HG02798 (cell line): ENCODE data around the gene SNX30.
A peak's percentile ranks its signal among the peaks of the same experiment; 100 is the strongest.

Source experiments
- ATAC-seq: cut with Tn5 transposase; IDR thresholded peaks from one replicate; pipeline ENCODE4 v1.9.1; 2021; ENCODE audit warnings: mild to moderate bottlenecking; ENCODE audit not compliant: unreplicated experiment, poor library complexity

SNX30 gene

DNA sequence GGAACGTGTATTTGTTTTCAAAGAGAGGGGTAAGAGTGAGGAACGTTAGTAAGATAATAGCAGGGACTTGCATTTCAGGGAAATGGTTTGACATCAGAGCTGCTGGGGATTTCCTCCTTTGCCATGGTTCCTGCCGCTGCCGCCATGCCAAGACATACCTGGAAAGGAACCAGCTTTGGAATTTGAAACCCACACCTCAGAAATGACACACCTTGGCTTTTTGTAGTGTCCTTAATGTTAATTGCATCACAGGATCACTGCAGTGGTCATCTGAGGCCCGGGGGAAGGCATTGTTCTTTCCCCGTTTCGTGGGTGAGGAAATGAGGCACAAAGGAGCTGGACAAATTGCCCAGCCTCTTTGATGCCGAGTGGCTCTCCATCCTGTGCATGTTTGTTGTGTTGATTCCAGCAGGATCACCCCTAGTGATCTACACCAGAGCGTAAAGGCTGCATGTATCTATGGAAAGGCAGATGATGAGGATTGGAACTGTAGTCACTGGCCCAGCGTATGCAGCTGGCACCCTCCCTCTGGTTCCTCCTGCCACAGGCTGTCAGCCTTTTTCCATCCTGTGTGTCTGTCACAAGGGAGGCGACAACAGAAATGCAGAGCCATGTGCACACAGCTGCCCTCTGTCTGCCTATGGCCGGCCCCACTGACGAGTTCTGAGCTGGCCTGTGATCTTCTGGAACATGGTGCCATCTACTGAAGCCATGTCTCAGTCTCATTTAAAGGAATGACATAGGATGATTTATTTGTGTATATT, 102.4 kb downstream of the SNX30 start:
- no peak for ATAC-seq

- no peak for ATAC-seq
These were observed 103.5 kb downstream of the SNX30 start for GRCh38 chr9:112853882-112854585.

DNA sequence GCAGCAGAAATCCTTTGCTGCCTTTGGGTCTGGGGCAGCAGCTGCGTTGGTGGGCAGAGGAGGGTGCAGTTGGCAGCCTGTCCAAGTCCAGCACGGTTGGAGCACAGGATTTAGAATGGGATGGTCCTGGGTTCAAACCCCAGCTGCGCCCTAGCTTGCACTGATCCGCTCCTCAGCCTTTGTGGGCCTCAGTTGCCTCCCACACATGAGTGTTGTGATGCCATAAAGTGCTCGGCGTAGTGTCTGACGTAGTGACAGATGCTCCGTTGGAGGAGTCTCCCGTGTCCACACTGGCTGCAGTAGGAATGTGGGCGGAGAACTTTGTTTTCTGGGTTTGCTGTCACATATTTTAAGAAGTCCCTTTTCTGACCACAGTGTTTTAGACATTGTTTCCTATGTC, 104.1 kb downstream of the SNX30 start:
- ATAC-seq: no peak

DNA sequence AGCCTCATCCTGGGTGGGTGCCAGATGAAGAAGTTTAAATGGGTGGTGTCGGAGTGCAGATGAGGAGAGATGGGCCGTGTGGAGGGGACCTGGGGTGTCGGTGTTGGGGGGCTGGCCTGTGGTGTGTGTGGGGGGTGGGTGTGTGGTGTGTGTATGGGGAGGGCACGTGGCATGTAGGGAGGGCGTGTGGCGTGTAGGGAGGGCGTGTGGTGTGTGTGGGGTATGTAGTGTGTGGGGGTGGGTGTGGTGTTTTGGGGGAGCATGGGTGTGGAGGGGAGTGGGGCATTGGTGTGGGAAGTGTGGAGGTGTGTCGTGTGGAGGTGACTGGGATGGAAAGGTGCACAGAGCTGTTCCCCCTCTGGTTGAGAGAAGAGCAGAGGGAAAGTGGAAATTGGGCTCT, 105.6 kb downstream of the SNX30 start:
- no peak for ATAC-seq

- ATAC-seq: no peak
These were observed 106.3 kb downstream of the SNX30 start for GRCh38 chr9:112856843-112857242.

DNA sequence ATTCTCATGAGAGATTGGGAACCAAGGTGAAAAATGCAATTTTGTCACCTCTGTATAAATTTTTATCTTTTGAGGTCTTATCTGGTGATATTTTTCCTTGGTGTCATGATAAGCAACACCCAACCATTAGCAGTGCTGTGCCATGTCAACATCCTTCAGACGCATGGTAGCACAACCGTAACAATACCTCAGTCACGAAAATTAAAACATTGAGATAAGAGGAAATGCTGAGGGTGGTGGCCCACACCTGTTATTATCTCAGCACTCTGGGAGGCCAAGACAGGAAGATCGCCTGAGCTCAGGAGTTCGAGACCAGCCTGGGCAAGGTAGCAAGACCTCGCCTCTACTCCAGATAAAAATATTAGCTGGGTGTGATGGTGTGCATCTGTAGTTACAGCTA, 107.4 kb downstream of the SNX30 start:
- no peak for ATAC-seq

DNA sequence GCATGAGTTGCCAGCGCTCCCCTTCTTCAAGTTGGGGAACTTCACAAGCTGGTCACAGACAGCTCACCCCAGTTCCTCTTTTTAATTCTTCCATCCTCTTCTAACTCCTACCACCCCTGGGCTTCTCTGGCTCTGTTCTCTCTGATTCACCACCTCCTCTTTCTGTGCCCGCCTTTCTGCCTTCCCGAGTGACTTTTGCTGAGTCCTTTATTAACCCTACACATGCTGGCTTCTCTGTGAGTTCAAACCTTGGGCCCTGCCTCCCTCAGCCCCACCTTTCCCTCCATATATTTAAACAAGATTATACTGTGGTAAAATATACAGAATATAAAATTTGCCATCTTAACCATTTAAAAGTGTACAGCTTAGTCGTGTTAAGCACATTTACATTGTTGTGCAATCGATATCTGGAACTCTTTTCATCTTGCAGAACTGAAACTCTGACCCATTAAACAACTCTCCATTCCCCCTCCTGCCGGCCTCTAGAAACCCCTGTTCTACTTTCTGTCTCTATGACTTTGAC, 108.1 kb downstream of the SNX30 start:
- ATAC-seq: peak; percentile 52

GRCh38 chr9:112860451-112860850, 109.9 kb downstream of the SNX30 start:
- ATAC-seq: no peak

DNA sequence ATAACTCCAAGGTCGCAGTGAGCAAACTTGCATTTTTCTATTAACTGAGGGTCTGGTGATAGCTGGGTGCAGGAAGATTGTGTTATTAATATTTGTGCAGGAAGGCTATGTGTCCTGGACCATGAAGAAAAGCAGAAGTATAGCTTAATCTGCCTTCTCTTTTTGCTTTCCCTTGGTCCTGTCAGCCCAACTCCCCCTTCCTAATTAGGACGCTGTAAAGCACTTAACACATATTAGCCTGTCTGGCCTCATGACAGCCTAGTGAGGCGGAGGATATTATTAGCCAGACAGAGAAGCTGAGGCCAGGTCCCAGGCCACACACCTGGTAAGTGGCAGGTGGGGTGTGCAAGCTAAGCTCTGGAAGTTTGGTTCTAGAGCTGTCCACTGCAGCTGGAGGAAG, 110.6 kb downstream of the SNX30 start:
- no peak for ATAC-seq

DNA sequence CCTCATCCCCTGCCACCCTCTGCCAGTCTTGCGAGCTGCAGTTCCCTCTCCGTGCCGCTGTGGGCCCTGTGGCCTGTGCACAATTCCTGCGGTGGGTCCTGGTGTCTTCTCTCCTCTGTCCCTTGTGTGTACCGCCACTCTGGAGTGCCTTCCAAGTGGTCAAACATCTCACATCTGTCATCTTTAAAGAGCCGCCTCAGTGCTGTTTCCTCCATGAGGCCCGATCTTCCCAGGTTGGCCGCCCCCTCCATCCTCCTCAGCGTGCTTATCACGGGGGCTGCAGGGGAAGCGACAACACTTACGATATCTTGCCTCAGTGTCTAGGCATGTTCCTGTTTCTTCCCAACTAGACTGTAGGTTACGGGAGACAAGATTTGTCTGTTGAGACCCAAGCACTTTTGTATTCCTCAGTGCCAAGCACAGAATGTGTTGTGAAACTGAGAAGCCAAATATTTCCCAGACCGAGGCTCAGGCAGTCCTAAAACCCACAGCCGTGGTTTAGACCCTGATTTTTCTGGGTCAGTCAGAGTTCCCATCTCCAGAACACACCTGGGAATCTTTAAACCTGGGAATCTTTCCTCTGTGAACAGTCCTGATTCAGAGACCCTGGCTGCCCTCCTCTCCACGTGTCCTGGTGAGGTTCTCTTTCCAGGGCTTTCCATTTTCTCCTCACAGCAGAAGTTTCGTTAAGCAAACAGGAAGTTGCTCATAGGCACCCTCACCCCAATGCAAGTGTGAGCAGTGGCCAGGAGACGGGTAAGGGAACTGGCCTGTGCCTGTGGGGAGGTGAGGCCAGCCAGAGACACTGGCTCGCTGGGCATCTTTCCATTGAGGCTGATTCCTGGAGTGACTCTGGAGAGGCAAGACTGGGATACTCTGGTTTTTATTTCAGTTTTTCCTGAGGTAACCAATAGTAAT, 111.3 kb downstream of the SNX30 start:
- ATAC-seq: no peak

- no peak for ATAC-seq
These were observed 112.7 kb downstream of the SNX30 start for GRCh38 chr9:112863214-112863613.

DNA sequence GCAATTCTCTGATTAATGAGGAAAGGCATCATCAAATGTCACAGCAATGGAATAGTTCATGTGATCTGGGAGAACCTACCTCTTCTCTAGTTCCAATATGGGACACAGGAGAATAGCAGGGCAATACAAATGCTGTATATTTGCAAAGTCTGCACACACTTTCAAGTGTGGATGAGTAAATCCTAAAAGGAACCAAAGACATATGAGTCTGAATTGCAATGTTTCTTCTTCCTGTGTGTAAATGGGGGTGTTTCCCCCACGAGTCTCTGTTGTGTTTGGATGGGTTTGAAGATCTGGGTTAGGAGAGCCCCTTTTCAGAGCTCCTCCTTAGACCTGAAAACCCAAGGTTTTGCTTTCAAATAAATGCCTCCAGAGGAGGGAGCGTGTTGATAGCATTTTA, 113.2 kb downstream of the SNX30 start:
- ATAC-seq: no peak

DNA sequence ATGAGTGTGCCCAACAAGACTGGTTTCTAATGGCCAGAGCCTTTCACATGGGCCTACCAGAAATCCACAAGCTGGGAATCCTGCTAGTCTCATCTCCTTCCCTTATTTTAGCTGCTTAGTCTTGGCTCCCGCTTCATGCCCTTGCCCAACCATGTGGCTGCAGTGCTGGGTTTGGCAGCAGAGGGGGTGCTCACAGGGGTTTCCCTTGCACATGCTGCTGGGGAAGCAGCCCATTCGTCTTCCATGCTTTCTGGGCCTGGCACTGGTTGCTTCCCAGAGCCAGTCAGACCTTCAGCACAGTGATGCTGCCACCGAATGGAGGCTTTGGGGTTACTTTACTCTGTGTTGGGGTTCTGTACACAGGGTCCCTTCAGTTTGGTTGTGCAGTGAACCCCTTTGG, 113.8 kb downstream of the SNX30 start:
- no peak for ATAC-seq

DNA sequence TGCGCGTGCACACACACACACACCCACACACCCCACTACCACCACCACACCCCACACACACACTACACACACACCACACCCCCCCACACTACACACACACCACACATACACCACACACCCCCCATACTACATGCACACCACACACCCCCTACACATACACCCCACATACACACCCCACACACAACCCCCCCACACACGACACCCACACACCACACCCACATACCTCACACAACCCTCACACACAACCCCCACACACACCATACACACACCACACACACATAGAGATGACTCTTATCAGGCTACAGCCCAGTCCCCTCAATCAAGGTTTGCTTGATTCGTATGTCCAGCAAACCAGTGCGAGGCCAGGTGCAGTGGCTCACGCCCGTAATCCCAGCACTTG, 114.4 kb downstream of the SNX30 start:
- no peak for ATAC-seq

DNA sequence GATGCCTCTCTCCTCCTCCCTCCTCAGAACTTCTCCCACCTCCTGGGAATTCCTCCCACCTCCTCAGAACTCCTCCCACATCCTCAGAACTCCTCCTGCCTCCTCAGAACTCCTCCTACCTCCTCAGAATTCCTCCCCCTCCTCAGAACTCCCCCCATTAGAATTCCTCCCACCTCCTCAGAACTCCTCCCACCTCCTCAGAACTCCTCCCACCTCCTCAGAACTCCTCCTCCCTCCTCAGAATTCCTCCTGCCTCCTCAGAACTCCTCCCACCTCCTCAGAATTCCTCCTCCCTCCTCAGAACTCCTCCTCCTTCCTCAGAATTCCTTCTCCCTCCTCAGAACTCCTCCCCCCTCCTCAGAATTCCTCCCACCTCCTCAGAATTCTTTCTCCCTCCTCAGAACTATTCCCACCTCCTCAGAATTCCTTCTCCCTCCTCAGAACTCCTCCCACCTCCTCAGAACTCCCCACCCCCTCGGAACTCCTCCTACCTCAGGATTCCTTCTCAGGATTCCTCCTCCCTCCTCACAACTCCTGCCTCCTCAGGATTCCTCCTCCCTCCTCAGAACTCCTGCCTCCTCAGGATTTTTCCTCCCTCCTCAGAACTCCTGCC, 116.2 kb downstream of the SNX30 start:
- no peak for ATAC-seq

GRCh38 chr9:112867275-112867991, 116.9 kb downstream of the SNX30 start:
- ATAC-seq: no peak

DNA sequence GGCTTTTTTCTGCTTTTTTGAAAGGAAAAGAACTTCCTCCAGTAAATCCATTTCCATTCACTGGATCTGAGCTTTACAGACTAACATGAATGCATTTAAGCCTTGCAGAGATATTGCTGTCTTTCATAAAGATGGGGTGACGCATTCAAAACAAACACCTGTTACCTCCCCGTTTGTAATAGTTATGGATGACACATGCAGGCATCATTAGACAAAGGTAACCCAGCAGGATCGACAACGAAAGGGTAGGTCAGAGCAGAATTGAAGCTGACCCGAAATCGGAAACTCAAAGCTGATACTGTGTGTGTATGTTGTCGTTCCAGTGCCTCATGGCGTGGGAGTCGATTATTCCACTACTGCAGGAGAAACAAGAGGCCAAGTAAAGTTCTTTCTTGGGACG, 117.9 kb downstream of the SNX30 start:
- ATAC-seq: no peak

GRCh38 chr9:112869041-112869529, 118.5 kb downstream of the SNX30 start:
- ATAC-seq: peak; percentile 53

DNA sequence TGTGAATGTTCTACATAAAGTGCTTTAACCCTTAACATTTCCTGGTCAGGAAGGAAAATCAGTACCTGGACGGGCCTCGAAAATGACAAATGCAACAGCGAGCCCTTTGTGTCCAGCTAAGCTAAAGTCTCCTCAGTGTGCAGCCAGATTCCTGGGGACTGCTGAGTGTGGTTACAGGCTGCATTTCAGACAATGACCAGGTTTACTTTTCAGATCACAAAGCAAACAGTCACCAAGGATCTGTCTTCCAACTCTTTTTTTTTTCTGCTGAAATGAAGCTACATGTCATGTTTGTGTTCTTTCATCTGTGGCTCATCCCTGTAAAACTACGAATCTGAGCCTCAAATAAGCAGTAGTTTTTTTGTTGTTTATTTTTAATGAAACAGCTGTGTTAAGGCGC, 119.4 kb downstream of the SNX30 start:
- no peak for ATAC-seq

GRCh38 chr9:112870556-112870955, 120.0 kb downstream of the SNX30 start:
- ATAC-seq: no peak
